ENCODE results near the gene STAB2. TPM values are rescaled to one million over a fixed set of nuclear protein-coding genes. Genes with fewer than 3 reads are reported as not detected.

Gene STAB2
- 0.77 and 71.1 TPM in 2 replicates for total RNA-seq

- peak in 1 of 2 donors; percentile 32 for DNase-seq (ENCODE audit: low read depth in 2 of 2)
Measured at GRCh38 chr12:103586791-103587370, at the start of gene STAB2. Gene STAB2 (plus strand): TSS chr12:103587273. CDS start chr12:103587477, 204 bp downstream.

GRCh38 chr12:103538397-103538796 is 48.7 kb upstream of the STAB2 start:
- DNase-seq (ENCODE audit: low read depth in 2 of 2) = no peak

- DNase-seq (ENCODE audit: low read depth in 2 of 2) = no peak
Measured at GRCh38 chr12:103540319-103540718, 46.8 kb upstream of the STAB2 start.

GRCh38 chr12:103542078-103542477 is 45.0 kb upstream of the STAB2 start:
- no peak for DNase-seq (ENCODE audit: low read depth in 2 of 2)

GRCh38 chr12:103546959-103547358 is 40.1 kb upstream of the STAB2 start:
- no peak for DNase-seq (ENCODE audit: low read depth in 2 of 2)

- DNase-seq (ENCODE audit: low read depth in 2 of 2) = no peak
Measured at GRCh38 chr12:103547376-103547775, 39.7 kb upstream of the STAB2 start.

GRCh38 chr12:103547929-103548328 is 39.1 kb upstream of the STAB2 start:
- DNase-seq (ENCODE audit: low read depth in 2 of 2) = no peak

GRCh38 chr12:103548622-103549601 is 38.2 kb upstream of the STAB2 start:
- peak; percentile 45 to 70 for DNase-seq (ENCODE audit: low read depth in 2 of 2)

GRCh38 chr12:103556890-103557627 is 30.0 kb upstream of the STAB2 start:
- DNase-seq (ENCODE audit: low read depth in 2 of 2) = no peak

- DNase-seq (ENCODE audit: low read depth in 2 of 2) = no peak
Measured at GRCh38 chr12:103557628-103558010, 29.5 kb upstream of the STAB2 start.

GRCh38 chr12:103558879-103559278 is 28.2 kb upstream of the STAB2 start:
- no peak for DNase-seq (ENCODE audit: low read depth in 2 of 2)

GRCh38 chr12:103560604-103561101 is 26.4 kb upstream of the STAB2 start:
- peak in 1 of 2 donors; percentile 52 for DNase-seq (ENCODE audit: low read depth in 2 of 2)

GRCh38 chr12:103561174-103561573 is 25.9 kb upstream of the STAB2 start:
- no peak for DNase-seq (ENCODE audit: low read depth in 2 of 2)

GRCh38 chr12:103566398-103566797 is 20.7 kb upstream of the STAB2 start:
- DNase-seq (ENCODE audit: low read depth in 2 of 2) = no peak

GRCh38 chr12:103569278-103569677 is 17.8 kb upstream of the STAB2 start:
- DNase-seq (ENCODE audit: low read depth in 2 of 2) = no peak

GRCh38 chr12:103571286-103571685 is 15.8 kb upstream of the STAB2 start:
- DNase-seq (ENCODE audit: low read depth in 2 of 2) = peak in 1 of 2 donors; percentile 16

- peak in 1 of 2 donors; percentile 41 for DNase-seq (ENCODE audit: low read depth in 2 of 2)
Measured at GRCh38 chr12:103572312-103573045, 14.6 kb upstream of the STAB2 start.

GRCh38 chr12:103573185-103573584 is 13.9 kb upstream of the STAB2 start:
- DNase-seq (ENCODE audit: low read depth in 2 of 2) = no peak

- peak in 1 of 2 donors; percentile 51 for DNase-seq (ENCODE audit: low read depth in 2 of 2)
Measured at GRCh38 chr12:103578926-103579325, 8.1 kb upstream of the STAB2 start.

GRCh38 chr12:103580026-103580425 is 7.0 kb upstream of the STAB2 start:
- DNase-seq (ENCODE audit: low read depth in 2 of 2) = peak; percentile 96 to 97

GRCh38 chr12:103583008-103583407 is 4.1 kb upstream of the STAB2 start:
- peak in 1 of 2 donors; percentile 13 for DNase-seq (ENCODE audit: low read depth in 2 of 2)

Measured in dermis microvascular lymphatic vessel endothelial cell (primary cell).